Small intestine (tissue), 7 donors: ENCODE measurements around the gene ZNF688. TPM values are rescaled to one million over a fixed set of nuclear protein-coding genes. Genes with fewer than 3 reads are reported as not detected.
"Not testable (repeated sequence)": the region's sequence is repeated elsewhere in the genome, so short reads cannot be mapped to it uniquely, and the experiment has no call there.

Experiments
- DNase-seq, 2 donors: peaks; one replicate each; pipeline versions ENCODE4 v3.0.0 to v3.0.0-alpha.2; 2013
- FAIRE-seq: peaks from 2 replicates; lab custom pipeline; 2012; peaks lifted over from hg19 to GRCh38; lab: Jason Lieb, UNC
- H3K27ac ChIP-seq, 3 donors: one replicate each; pipeline ENCODE4 v1.5.1; 2013; ENCODE audit warnings: low read length in 2 of 3, mild to moderate bottlenecking in 2 of 3, control low read depth in 1 of 3, inconsistent platforms in 1 of 3, low read depth in 1 of 3, moderate library complexity in 1 of 3
- H3K27me3 ChIP-seq, 3 donors: one replicate each; pipeline ENCODE4 v1.6.1; 2013; ENCODE audit warnings: low read length in 3 of 3, inconsistent platforms in 1 of 3; ENCODE audit not compliant: control insufficient read depth in 3 of 3, insufficient read depth in 3 of 3
- H3K36me3 ChIP-seq, 3 donors: one replicate each; pipeline ENCODE4 v1.6.1; 2013; ENCODE audit warnings: low read length in 3 of 3, inconsistent platforms in 1 of 3, low read depth in 1 of 3, mild to moderate bottlenecking in 1 of 3, moderate library complexity in 1 of 3; ENCODE audit not compliant: control insufficient read depth in 3 of 3, insufficient read depth in 2 of 3
- H3K4me1 ChIP-seq, 3 donors: one replicate each; pipeline ENCODE4 v1.6.1; 2013; ENCODE audit warnings: low read length in 2 of 3, inconsistent platforms in 1 of 3, low read depth in 1 of 3, mild to moderate bottlenecking in 1 of 3, moderate library complexity in 1 of 3; ENCODE audit not compliant: control insufficient read depth in 3 of 3, insufficient read depth in 2 of 3
- H3K4me3 ChIP-seq, 3 donors: one replicate each; pipeline ENCODE4 v1.5.1; 2013; ENCODE audit warnings: low read length in 3 of 3, control low read depth in 1 of 3, inconsistent platforms in 1 of 3, low read depth in 1 of 3, mild to moderate bottlenecking in 1 of 3, moderate library complexity in 1 of 3
- H3K9me3 ChIP-seq, 2 donors: one replicate each; pipeline ENCODE4 v1.6.1; 2013; ENCODE audit warnings: low read depth in 1 of 2, low read length in 1 of 2; ENCODE audit not compliant: control insufficient read depth in 2 of 2, insufficient read depth in 1 of 2
- WGBS, 3 donors: extraction: QIAGEN DNeasy Blood & Tissue Kit; methylation state at CpG; one replicate each; pipeline ENCODE4 v1.1.7; 2013; 5-methylcytosine and 5-hydroxymethylcytosine counted together
- polyA plus RNA-seq, 4 donors: library from polyadenylated mRNA; stranded (reverse) in 3 of 4; unstranded in 1 of 4; fragments of 200-250 nt in 3 of 4; fragments of 120-200 nt in 1 of 4; gene quantifications; one replicate each; pipeline versions ENCODE4 v1.2.1 to v1.2.3, GENCODE V29; 2013
- donor health status: healthy with polysubstance abuse.
- donor health status: control.
- donor health status: control.
- donor health status: Bipolar disorder and iron deficiency.
- donor health status: healthy.

The ZNF688 gene
- polyA plus RNA-seq, 4 donors = 14.9 to 46.7 (median 24.4) TPM

GRCh38 chr16:30548416-30549253, 22.9 kb downstream of the ZNF688 start:
- peak; percentile 52 to 54 for DNase-seq
- no peak for FAIRE-seq
- Histone ChIP-seq H3K27me3 (no peaks in the 10 kb centered on the region), H3K4me1 (peaks cover 4 to 66% (median 6%) of the 10 kb centered on the region in 3 donors), H3K9me3 (peaks cover 0 to 5% of the 10 kb centered on the region in 2 donors), H3K27ac (peak overlapping the region in 1 of 3 donors; percentile 73), H3K4me3 (no peak overlapping the region), H3K36me3 (peaks cover 0 to 22% (median 3%) of the 10 kb centered on the region in 3 donors)
- 23 to 52% (median 37%) methylated on average over 8 of the region's 8 CpGs for WGBS, 3 donors

- no peak overlapping the region for H3K4me3 ChIP-seq
- peaks cover 0 to 5% (median 0%) of the 10 kb centered on the region in 3 donors for H3K36me3 ChIP-seq
- FAIRE-seq (no peak), DNase-seq (no peak)
- H3K27ac ChIP-seq = no peak overlapping the region
- 84 to 97% (median 89%) methylated on average over 8 of the region's 8 CpGs for WGBS, 3 donors
- peaks cover 0 to 69% (median 4%) of the 10 kb centered on the region in 3 donors for H3K4me1 ChIP-seq
- H3K9me3 ChIP-seq = peaks cover 0 to 5% of the 10 kb centered on the region in 2 donors
- no peaks in the 10 kb centered on the region for H3K27me3 ChIP-seq
Measured at GRCh38 chr16:30546115-30546514, 25.4 kb downstream of the ZNF688 start.

- 86 to 90% (median 88%) methylated on average over 5 of the region's 5 CpGs for WGBS, 3 donors
Measured at GRCh38 chr16:30543067-30543466, 28.4 kb downstream of the ZNF688 start.

GRCh38 chr16:30541502-30542329, 29.8 kb downstream of the ZNF688 start:
- H3K9me3 ChIP-seq = no peaks in the 10 kb centered on the region
- peak overlapping the region; percentile 5 to 86 (median 81) for H3K27ac ChIP-seq
- DNase-seq = peak; percentile 66 to 84
- peak overlapping the region in 1 of 3 donors; percentile 14 for H3K4me3 ChIP-seq
- no peak for FAIRE-seq
- H3K4me1 ChIP-seq = peaks cover 0 to 63% (median 0%) of the 10 kb centered on the region in 3 donors
- peaks cover 0 to 6% (median 0%) of the 10 kb centered on the region in 3 donors for H3K36me3 ChIP-seq
- 25 to 44% (median 35%) methylated on average over 10 of the region's 10 CpGs for WGBS, 3 donors
- H3K27me3 ChIP-seq = no peaks in the 10 kb centered on the region

More at GRCh38 chr16:30543067-30543466, 28.4 kb downstream of the ZNF688 start:
- H3K9me3 ChIP-seq = peaks cover 0 to 5% of the 10 kb centered on the region in 2 donors
- H3K36me3 ChIP-seq = peaks cover 0 to 6% (median 0%) of the 10 kb centered on the region in 3 donors
- H3K27me3 ChIP-seq = no peaks in the 10 kb centered on the region
- no peak for FAIRE-seq
- H3K4me1 ChIP-seq = peaks cover 0 to 68% (median 0%) of the 10 kb centered on the region in 3 donors
- peak overlapping the region in 1 of 3 donors; percentile 86 for H3K27ac ChIP-seq
- no peak for DNase-seq
- H3K4me3 ChIP-seq = no peak overlapping the region

GRCh38 chr16:30540916-30541464, 30.5 kb downstream of the ZNF688 start:
- peak; percentile 49 to 77 for DNase-seq
- H3K36me3 ChIP-seq, FAIRE-seq, H3K27me3 ChIP-seq, H3K9me3 ChIP-seq: not testable (repeated sequence)
- peaks cover 0 to 64% (median 0%) of the 10 kb centered on the region in 3 donors for H3K4me1 ChIP-seq
- 19 to 49% (median 38%) methylated on average over 9 of the region's 9 CpGs for WGBS, 3 donors
- H3K27ac ChIP-seq = peak overlapping the region in 2 of 3 donors; percentile 81 to 86
- peak overlapping the region in 1 of 3 donors; percentile 14 for H3K4me3 ChIP-seq

GRCh38 chr16:30539986-30540526, 31.5 kb downstream of the ZNF688 start:
- not testable (repeated sequence) for H3K9me3 ChIP-seq, DNase-seq, FAIRE-seq, H3K4me3 ChIP-seq, H3K36me3 ChIP-seq, H3K27me3 ChIP-seq
- WGBS, 3 donors = 83 to 90% (median 84%) methylated on average over 13 of the region's 13 CpGs
- Histone ChIP-seq H3K27ac (peak overlapping the region in 1 of 3 donors; percentile 86), H3K4me1 (peaks cover 0 to 65% (median 0%) of the 10 kb centered on the region in 3 donors)

- H3K27me3 ChIP-seq = no peaks in the 10 kb centered on the region
- no peaks in the 10 kb centered on the region for H3K9me3 ChIP-seq
- H3K36me3 ChIP-seq = peaks cover 0 to 3% (median 0%) of the 10 kb centered on the region in 3 donors
- FAIRE-seq (no peak), DNase-seq (no peak)
- no peak overlapping the region for H3K4me3 ChIP-seq
- peak overlapping the region in 1 of 3 donors; percentile 67 for H3K27ac ChIP-seq
- H3K4me1 ChIP-seq = peaks cover 0 to 58% (median 0%) of the 10 kb centered on the region in 3 donors
- WGBS, 3 donors = 74 to 76% (median 76%) methylated on average over 8 of the region's 8 CpGs
Measured at GRCh38 chr16:30539000-30539964, 32.2 kb downstream of the ZNF688 start.
